ENCODE results near the gene DDX54.

DNA sequence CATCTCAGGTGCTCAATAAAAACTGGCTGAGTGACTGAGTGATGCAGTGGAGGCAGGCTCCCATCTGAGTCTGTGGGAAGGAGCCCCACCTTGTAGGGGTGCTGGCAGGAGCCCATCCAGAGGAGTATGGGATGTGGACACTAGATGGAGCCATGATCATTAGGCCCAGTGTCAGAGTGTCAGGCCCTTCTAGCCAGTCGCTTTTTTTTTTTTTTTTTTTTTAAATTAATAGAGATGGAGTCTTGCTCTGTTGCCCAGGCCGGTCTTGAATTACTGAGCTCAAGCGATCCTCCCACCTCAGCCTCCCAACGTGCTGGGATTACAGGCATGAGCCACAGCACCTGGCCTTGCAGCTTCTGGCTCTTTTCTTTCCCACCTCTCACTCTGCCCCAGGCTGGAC, 11.7 kb upstream of the DDX54 start:
- TF ChIP-seq, protein P1, sequence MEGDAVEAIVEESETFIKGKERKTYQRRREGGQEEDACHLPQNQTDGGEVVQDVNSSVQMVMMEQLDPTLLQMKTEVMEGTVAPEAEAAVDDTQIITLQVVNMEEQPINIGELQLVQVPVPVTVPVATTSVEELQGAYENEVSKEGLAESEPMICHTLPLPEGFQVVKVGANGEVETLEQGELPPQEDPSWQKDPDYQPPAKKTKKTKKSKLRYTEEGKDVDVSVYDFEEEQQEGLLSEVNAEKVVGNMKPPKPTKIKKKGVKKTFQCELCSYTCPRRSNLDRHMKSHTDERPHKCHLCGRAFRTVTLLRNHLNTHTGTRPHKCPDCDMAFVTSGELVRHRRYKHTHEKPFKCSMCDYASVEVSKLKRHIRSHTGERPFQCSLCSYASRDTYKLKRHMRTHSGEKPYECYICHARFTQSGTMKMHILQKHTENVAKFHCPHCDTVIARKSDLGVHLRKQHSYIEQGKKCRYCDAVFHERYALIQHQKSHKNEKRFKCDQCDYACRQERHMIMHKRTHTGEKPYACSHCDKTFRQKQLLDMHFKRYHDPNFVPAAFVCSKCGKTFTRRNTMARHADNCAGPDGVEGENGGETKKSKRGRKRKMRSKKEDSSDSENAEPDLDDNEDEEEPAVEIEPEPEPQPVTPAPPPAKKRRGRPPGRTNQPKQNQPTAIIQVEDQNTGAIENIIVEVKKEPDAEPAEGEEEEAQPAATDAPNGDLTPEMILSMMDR (IDR thresholded peaks at IDR 0.05; ENCODE audit: low read length) = peak; percentile 75
- no peak for TF ChIP-seq EZH2 (IDR thresholded peaks at IDR 0.05; ENCODE audit: borderline replicate concordance, low read length)
